CD14-positive monocyte (primary cell): ENCODE data around the gene PTCHD1. TPM values are rescaled to one million over a fixed set of nuclear protein-coding genes. Genes with fewer than 3 reads are reported as not detected.

Experiments used
- DNase-seq, 3 donors: peaks; one replicate each; pipeline ENCODE4 v3.0.0-alpha.2; 2011 to 2022
- H2AFZ ChIP-seq: 2 replicates; pipeline ENCODE4 v1.6.0; 2012; ENCODE audit warnings: mild to moderate bottlenecking, low read depth, low read length, inconsistent platforms; ENCODE audit not compliant: insufficient read depth, poor library complexity, severe bottlenecking
- H3K27ac ChIP-seq, 2 donors: 1 replicate in 1 of 2; 2 replicates in 1 of 2; pipeline ENCODE4 v1.5.1; 2012 to 2013; ENCODE audit warnings: low read length in 2 of 2, control low read depth in 1 of 2, inconsistent platforms in 1 of 2, low read depth in 1 of 2, mild to moderate bottlenecking in 1 of 2
- H3K27me3 ChIP-seq, 2 donors: one replicate each; pipeline versions ENCODE4 v1.6.0 to v1.6.1; 2011 to 2013; ENCODE audit warnings: low read length in 2 of 2; ENCODE audit not compliant: control insufficient read depth in 2 of 2, insufficient read depth in 2 of 2
- H3K36me3 ChIP-seq, 2 donors: replicated peaks in 1 of 2; 1 replicate in 1 of 2; 2 replicates in 1 of 2; pipeline versions ENCODE4 v1.5.1 to v1.6.1; 2012 to 2013; ENCODE audit warnings: low read length in 2 of 2, control low read depth in 1 of 2, inconsistent platforms in 1 of 2, mild to moderate bottlenecking in 1 of 2; ENCODE audit not compliant: insufficient read depth in 2 of 2, control insufficient read depth in 1 of 2
- H3K4me1 ChIP-seq, 2 donors: 1 replicate in 1 of 2; 2 replicates in 1 of 2; pipeline versions ENCODE4 v1.5.1 to v1.6.1; 2012 to 2013; ENCODE audit warnings: low read length in 2 of 2, control low read depth in 1 of 2, inconsistent platforms in 1 of 2, mild to moderate bottlenecking in 1 of 2, moderate library complexity in 1 of 2; ENCODE audit not compliant: insufficient read depth in 2 of 2, control insufficient read depth in 1 of 2
- H3K4me2 ChIP-seq: replicated peaks from 2 replicates; pipeline ENCODE3; 2012; ENCODE audit warnings: low read length, moderate library complexity, mild to moderate bottlenecking; ENCODE audit not compliant: poor library complexity, severe bottlenecking; ENCODE audit errors: extremely low read depth
- H3K4me3 ChIP-seq, 3 experiments: fragments of 200-600 bp in 1 of 3; sonication (generic) in 1 of 3; replicated peaks in 1 of 3; 1 replicate in 2 of 3; 2 replicates in 1 of 3; pipeline ENCODE4 v1.5.1; 2011 to 2013; ENCODE audit warnings: low read length in 3 of 3, mild to moderate bottlenecking in 3 of 3, control low read depth in 2 of 3, low read depth in 2 of 3, inconsistent platforms in 1 of 3, moderate library complexity in 1 of 3
- H3K79me2 ChIP-seq: 2 replicates; pipeline ENCODE4 v1.6.0; 2012; ENCODE audit warnings: mild to moderate bottlenecking, control low read depth, inconsistent platforms, low read length, moderate library complexity; ENCODE audit not compliant: insufficient read depth
- H3K9ac ChIP-seq: 2 replicates; pipeline ENCODE4 v1.6.0; 2017; ENCODE audit warnings: low read length, mild to moderate bottlenecking; ENCODE audit not compliant: insufficient read depth, poor library complexity, severe bottlenecking
- H3K9me3 ChIP-seq, 2 donors: replicated peaks in 1 of 2; 1 replicate in 1 of 2; 2 replicates in 1 of 2; pipeline versions ENCODE4 v1.5.1 to v1.6.1; 2012 to 2013; ENCODE audit warnings: low read length in 2 of 2, control low read depth in 1 of 2; ENCODE audit not compliant: control insufficient read depth in 1 of 2, insufficient read depth in 1 of 2
- H4K20me1 ChIP-seq: 2 replicates; pipeline ENCODE4 v1.6.0; 2012; ENCODE audit warnings: mild to moderate bottlenecking, low read length, control low read depth, moderate library complexity; ENCODE audit not compliant: insufficient read depth
- H3K27ac Mint-ChIP-seq, 7 donors: one replicate each; pipeline ENCODE4 v1.8.0; 2020; ENCODE audit warnings: mild to moderate bottlenecking in 7 of 7, mixed read lengths in 7 of 7, moderate library complexity in 6 of 7, inconsistent platforms in 2 of 7
- H3K27me3 Mint-ChIP-seq, 3 donors: one replicate each; pipeline ENCODE4 v1.8.0; 2021 to 2022; ENCODE audit warnings: low read depth in 3 of 3, mild to moderate bottlenecking in 3 of 3, mixed read lengths in 3 of 3, moderate library complexity in 3 of 3, inconsistent platforms in 1 of 3
- H3K36me3 Mint-ChIP-seq, 2 donors: one replicate each; pipeline ENCODE4 v1.8.0; 2020; ENCODE audit warnings: mixed read lengths in 2 of 2, inconsistent platforms in 1 of 2, mild to moderate bottlenecking in 1 of 2
- H3K4me1 Mint-ChIP-seq: one replicate; pipeline ENCODE4 v1.8.0; 2020; ENCODE audit warnings: mild to moderate bottlenecking, mixed read lengths
- H3K4me3 Mint-ChIP-seq, 2 donors: one replicate each; pipeline ENCODE4 v1.8.0; 2020; ENCODE audit warnings: mild to moderate bottlenecking in 2 of 2, mixed read lengths in 2 of 2, moderate library complexity in 1 of 2
- H3K9me3 Mint-ChIP-seq, 7 donors: one replicate each; pipeline ENCODE4 v1.8.0; 2020 to 2022; ENCODE audit warnings: mixed read lengths in 7 of 7, mild to moderate bottlenecking in 6 of 7, moderate library complexity in 6 of 7, inconsistent platforms in 2 of 7
- WGBS: methylation state at CpG from one replicate; pipeline ENCODE4 v1.1.5; 2013; ENCODE audit warnings: missing lambda C conversion rate; ENCODE audit not compliant: insufficient coverage; 5-methylcytosine and 5-hydroxymethylcytosine counted together
- intact Hi-C, 2 donors: fragments of 100-400 bp; cut with micrococcal nuclease; formaldehyde crosslinking; loops; one replicate each; pipeline versions ENCODE4 v1.15.0 to v1.15.1; 2023
- polyA plus RNA-seq, 3 donors: library from polyadenylated mRNA; depleted of rRNA in 1 of 3; unstranded in 2 of 3; stranded (reverse) in 1 of 3; fragments of 300-500 nt in 2 of 3; fragments of >200 nt in 1 of 3; fragmentation: Illumina TruSeq in 2 of 3; gene quantifications; 1 replicate in 2 of 3; 2 replicates in 1 of 3; pipeline ENCODE4 v1.2.3, GENCODE V29; 2012 to 2021
- TF ChIP-seq, protein P1 (sequence below): fragments of 200-600 bp; IDR thresholded peaks from one replicate; pipeline ENCODE4 v1.8.0; 2022; ENCODE audit warnings: antibody characterized with exemption, mild to moderate bottlenecking

PTCHD1 gene
- polyA plus RNA-seq, 3 donors: not detected

DNA sequence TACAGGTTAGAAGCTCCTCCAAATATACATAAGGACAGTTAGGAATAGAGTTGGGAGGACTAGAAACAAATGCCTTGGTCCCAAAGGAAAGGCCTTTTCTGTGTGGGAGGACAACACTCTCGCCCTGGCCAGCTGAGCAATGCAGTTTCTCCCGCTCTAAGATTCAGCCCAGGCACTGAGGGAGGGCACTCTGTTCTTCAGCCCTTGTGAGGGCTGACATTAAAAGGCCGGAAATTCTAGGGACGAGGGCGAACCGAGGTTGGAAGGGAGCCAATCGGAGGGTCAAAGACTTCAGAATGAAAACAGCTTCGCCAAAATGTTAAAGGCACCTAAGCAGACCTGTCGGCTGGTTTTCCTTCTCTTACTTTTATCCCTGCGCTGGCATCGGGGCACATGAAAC lies 2.9 kb upstream of the PTCHD1 start:
- intact Hi-C loops: no loop called here
- H3K4me1 Mint-ChIP-seq: no peaks in the 10 kb centered on the region
- H3K9me3 Mint-ChIP-seq: peaks cover 0 to 24% (median 11%) of the 10 kb centered on the region in 7 donors
- TF ChIP-seq, protein P1, sequence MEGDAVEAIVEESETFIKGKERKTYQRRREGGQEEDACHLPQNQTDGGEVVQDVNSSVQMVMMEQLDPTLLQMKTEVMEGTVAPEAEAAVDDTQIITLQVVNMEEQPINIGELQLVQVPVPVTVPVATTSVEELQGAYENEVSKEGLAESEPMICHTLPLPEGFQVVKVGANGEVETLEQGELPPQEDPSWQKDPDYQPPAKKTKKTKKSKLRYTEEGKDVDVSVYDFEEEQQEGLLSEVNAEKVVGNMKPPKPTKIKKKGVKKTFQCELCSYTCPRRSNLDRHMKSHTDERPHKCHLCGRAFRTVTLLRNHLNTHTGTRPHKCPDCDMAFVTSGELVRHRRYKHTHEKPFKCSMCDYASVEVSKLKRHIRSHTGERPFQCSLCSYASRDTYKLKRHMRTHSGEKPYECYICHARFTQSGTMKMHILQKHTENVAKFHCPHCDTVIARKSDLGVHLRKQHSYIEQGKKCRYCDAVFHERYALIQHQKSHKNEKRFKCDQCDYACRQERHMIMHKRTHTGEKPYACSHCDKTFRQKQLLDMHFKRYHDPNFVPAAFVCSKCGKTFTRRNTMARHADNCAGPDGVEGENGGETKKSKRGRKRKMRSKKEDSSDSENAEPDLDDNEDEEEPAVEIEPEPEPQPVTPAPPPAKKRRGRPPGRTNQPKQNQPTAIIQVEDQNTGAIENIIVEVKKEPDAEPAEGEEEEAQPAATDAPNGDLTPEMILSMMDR: no peak
- peaks cover 51 to 67% (median 66%) of the 10 kb centered on the region in 3 donors for H3K27me3 Mint-ChIP-seq
- H3K4me2 ChIP-seq: no peak overlapping the region
- peak overlapping the region in 1 of 7 donors; percentile 21 for H3K27ac Mint-ChIP-seq
- H3K9ac ChIP-seq: no peak overlapping the region
- H3K27ac ChIP-seq: no peak overlapping the region
- DNase-seq: no peak
- H3K27me3 ChIP-seq: peaks cover 24 to 73% of the 10 kb centered on the region in 2 donors
- H3K4me1 ChIP-seq: no peaks in the 10 kb centered on the region
- H3K36me3 ChIP-seq: no peaks in the 10 kb centered on the region
- H3K4me3 ChIP-seq: no peak overlapping the region
- H2AFZ ChIP-seq: no peak overlapping the region
- H4K20me1 ChIP-seq: no peaks in the 10 kb centered on the region
- H3K9me3 ChIP-seq: peaks cover 0 to 24% of the 10 kb centered on the region in 2 donors
- 0% methylated on average over 2 of the region's 11 CpGs for whole genome bisulfite sequencing
- H3K79me2 ChIP-seq: no peaks in the 10 kb centered on the region
- H3K4me3 Mint-ChIP-seq: peak overlapping the region in 1 of 2 donors; percentile 73
- H3K36me3 Mint-ChIP-seq: no peaks in the 10 kb centered on the region

DNA sequence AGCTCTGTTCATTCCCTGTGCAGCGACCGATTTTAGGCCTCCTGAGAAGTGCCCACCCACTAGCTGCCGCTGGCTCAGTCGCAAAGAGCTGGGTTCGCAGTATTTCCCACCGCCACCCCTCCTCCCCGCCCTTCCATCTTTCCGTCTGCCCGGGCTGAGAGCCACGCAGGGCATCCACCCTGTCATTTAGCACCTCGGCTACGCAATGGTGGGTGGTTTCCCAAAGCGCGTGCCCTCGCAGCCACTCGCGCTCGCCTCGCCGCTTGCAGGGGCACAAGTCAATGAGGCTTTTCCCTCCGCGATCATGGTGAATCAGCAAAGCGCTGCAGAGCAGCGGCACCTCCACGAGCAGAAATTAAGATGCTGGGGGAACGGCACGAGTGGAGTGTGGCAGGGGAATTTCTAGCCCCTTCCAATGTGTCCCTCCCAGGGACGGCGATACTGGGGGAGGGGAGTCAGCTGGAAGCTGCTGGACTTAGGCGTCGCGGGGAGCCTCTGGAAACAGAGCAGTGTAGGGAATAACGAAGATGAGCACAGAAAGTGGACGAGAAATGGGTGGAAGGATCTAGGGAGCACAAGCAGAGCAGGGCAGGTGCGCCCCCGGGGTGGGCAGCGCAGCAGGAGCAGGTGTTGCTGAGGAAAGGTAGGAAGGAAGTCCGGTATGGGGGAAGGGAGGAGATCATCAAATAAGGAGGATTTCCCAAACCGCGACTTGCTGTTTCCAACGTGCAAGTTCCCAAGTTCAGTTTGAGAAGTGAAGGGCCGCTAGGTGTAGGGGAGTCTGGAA lies 2.4 kb upstream of the PTCHD1 start:
- Histone ChIP-seq H3K36me3 (no peaks in the 10 kb centered on the region), H3K9me3 (peaks cover 0 to 24% of the 10 kb centered on the region in 2 donors), H3K9ac (no peak overlapping the region), H4K20me1 (no peaks in the 10 kb centered on the region), H3K27ac (no peak overlapping the region), H3K4me1 (no peaks in the 10 kb centered on the region), H2AFZ (no peak overlapping the region), H3K27me3 (peaks cover 28 to 77% of the 10 kb centered on the region in 2 donors), H3K79me2 (no peaks in the 10 kb centered on the region), H3K4me3 (no peak overlapping the region), H3K4me2 (no peak overlapping the region)
- H3K4me1 Mint-ChIP-seq: no peaks in the 10 kb centered on the region
- TF ChIP-seq, protein P1: no peak
- intact Hi-C loops: no loop called here
- H3K27me3 Mint-ChIP-seq: peaks cover 55 to 69% (median 66%) of the 10 kb centered on the region in 3 donors
- H3K27ac Mint-ChIP-seq: no peak overlapping the region
- 0% methylated on average over 16 of the region's 42 CpGs for WGBS
- H3K4me3 Mint-ChIP-seq: peak overlapping the region; percentile 17 to 71
- DNase-seq: no peak
- H3K9me3 Mint-ChIP-seq: peaks cover 0 to 24% (median 11%) of the 10 kb centered on the region in 7 donors
- no peaks in the 10 kb centered on the region for H3K36me3 Mint-ChIP-seq
